SW 1271 (cell line): ENCODE data around the gene FCHSD2.
"Not testable (repeated sequence)": the region's sequence is repeated elsewhere in the genome, so short reads cannot be mapped to it uniquely, and the experiment has no call there.

Source experiments
- DNase-seq, 2 experiments: peaks; one replicate each; lab custom pipeline; 2025; lab: John Stamatoyannopoulos, UW

The FCHSD2 gene

GRCh38 chr11:73061434-73061833 lies 80.7 kb downstream of the FCHSD2 start:
- not testable (repeated sequence) for DNase-seq

- DNase-seq = no peak
Measured at GRCh38 chr11:73059915-73060314, 82.2 kb downstream of the FCHSD2 start.

GRCh38 chr11:73058989-73059674 lies 83.0 kb downstream of the FCHSD2 start:
- no peak for DNase-seq

- no peak for DNase-seq
Measured at GRCh38 chr11:73055655-73056354, 86.3 kb downstream of the FCHSD2 start.

- DNase-seq = no peak
Measured at GRCh38 chr11:73055002-73055401, 87.1 kb downstream of the FCHSD2 start.

- DNase-seq = no peak
Measured at GRCh38 chr11:73053964-73054363, 88.2 kb downstream of the FCHSD2 start.

GRCh38 chr11:73048446-73048845 lies 93.7 kb downstream of the FCHSD2 start:
- no peak for DNase-seq

- DNase-seq = no peak
Measured at GRCh38 chr11:73047773-73048371, 94.2 kb downstream of the FCHSD2 start.

- DNase-seq = no peak
Measured at GRCh38 chr11:73040046-73040445, 102.1 kb downstream of the FCHSD2 start.

GRCh38 chr11:73034777-73035176 lies 107.3 kb downstream of the FCHSD2 start:
- DNase-seq = no peak

- no peak for DNase-seq
Measured at GRCh38 chr11:73034331-73034730, 107.8 kb downstream of the FCHSD2 start.

- DNase-seq = no peak
Measured at GRCh38 chr11:73030130-73030529, 112.0 kb downstream of the FCHSD2 start.

- no peak for DNase-seq
Measured at GRCh38 chr11:73029403-73029802, 112.7 kb downstream of the FCHSD2 start.

- no peak for DNase-seq
Measured at GRCh38 chr11:73028611-73029010, 113.5 kb downstream of the FCHSD2 start.

- not testable (repeated sequence) for DNase-seq
Measured at GRCh38 chr11:73027840-73028239, 114.3 kb downstream of the FCHSD2 start.

- no peak for DNase-seq
Measured at GRCh38 chr11:73024639-73025038, 117.5 kb downstream of the FCHSD2 start.

GRCh38 chr11:73019996-73020395 lies 122.1 kb downstream of the FCHSD2 start:
- DNase-seq = no peak

- DNase-seq = no peak
Measured at GRCh38 chr11:73019449-73019848, 122.7 kb downstream of the FCHSD2 start.

- no peak for DNase-seq
Measured at GRCh38 chr11:73018856-73019255, 123.3 kb downstream of the FCHSD2 start.

- no peak for DNase-seq
Measured at GRCh38 chr11:73017024-73017751, 124.9 kb downstream of the FCHSD2 start.

- no peak for DNase-seq
Measured at GRCh38 chr11:73013021-73013420, 129.1 kb downstream of the FCHSD2 start.

GRCh38 chr11:73012121-73012863 lies 129.8 kb downstream of the FCHSD2 start:
- DNase-seq = no peak
